GM12874 (cell line): ENCODE measurements around the gene GARRE1.

Experiments
- CTCF ChIP-seq: IDR thresholded peaks from 2 replicates; pipeline ENCODE4 v1.5.1; 2011; ENCODE audit warnings: low read depth, mild to moderate bottlenecking, control low read depth, low read length, moderate library complexity; ENCODE audit not compliant: insufficient read depth

The GARRE1 gene

GRCh38 chr19:34259367-34260095 is 5.2 kb downstream of the GARRE1 start:
- no peak for TF ChIP-seq CTCF

GRCh38 chr19:34260771-34261173 is 6.4 kb downstream of the GARRE1 start:
- no peak for TF ChIP-seq CTCF

GRCh38 chr19:34261334-34262109 is 7.2 kb downstream of the GARRE1 start:
- TF ChIP-seq CTCF, result no peak

- TF ChIP-seq CTCF, result no peak
Observed at GRCh38 chr19:34263745-34264237, 9.4 kb downstream of the GARRE1 start.

- TF ChIP-seq CTCF, result no peak
Observed at GRCh38 chr19:34265221-34265650, 10.9 kb downstream of the GARRE1 start.

GRCh38 chr19:34269081-34269480 is 14.7 kb downstream of the GARRE1 start:
- no peak for TF ChIP-seq CTCF

- TF ChIP-seq CTCF, result no peak
Observed at GRCh38 chr19:34269489-34269888, 15.1 kb downstream of the GARRE1 start.
